GM12864 (cell line): Measurements from ENCODE around the gene SLC45A1.

Experiments used
- DNase-seq: peaks from one replicate; pipeline ENCODE4 v3.0.0-alpha.2; 2011; ENCODE audit warnings: low read depth
- H3K4me3 ChIP-seq: 2 replicates; pipeline ENCODE4 v1.5.1; 2011; ENCODE audit warnings: mild to moderate bottlenecking, low read depth, low read length, control low read depth
- TF ChIP-seq, protein P1 (sequence below): IDR thresholded peaks from 2 replicates; pipeline ENCODE4 v1.5.1; 2011; ENCODE audit warnings: low read depth, mild to moderate bottlenecking, moderate library complexity, low read length, control low read depth, inconsistent platforms; ENCODE audit errors: missing control alignments

The SLC45A1 gene

GRCh38 chr1:8340448-8340847 lies 22.5 kb downstream of the SLC45A1 start:
- no peak overlapping the region for H3K4me3 ChIP-seq
- TF ChIP-seq, protein P1, sequence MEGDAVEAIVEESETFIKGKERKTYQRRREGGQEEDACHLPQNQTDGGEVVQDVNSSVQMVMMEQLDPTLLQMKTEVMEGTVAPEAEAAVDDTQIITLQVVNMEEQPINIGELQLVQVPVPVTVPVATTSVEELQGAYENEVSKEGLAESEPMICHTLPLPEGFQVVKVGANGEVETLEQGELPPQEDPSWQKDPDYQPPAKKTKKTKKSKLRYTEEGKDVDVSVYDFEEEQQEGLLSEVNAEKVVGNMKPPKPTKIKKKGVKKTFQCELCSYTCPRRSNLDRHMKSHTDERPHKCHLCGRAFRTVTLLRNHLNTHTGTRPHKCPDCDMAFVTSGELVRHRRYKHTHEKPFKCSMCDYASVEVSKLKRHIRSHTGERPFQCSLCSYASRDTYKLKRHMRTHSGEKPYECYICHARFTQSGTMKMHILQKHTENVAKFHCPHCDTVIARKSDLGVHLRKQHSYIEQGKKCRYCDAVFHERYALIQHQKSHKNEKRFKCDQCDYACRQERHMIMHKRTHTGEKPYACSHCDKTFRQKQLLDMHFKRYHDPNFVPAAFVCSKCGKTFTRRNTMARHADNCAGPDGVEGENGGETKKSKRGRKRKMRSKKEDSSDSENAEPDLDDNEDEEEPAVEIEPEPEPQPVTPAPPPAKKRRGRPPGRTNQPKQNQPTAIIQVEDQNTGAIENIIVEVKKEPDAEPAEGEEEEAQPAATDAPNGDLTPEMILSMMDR, result no peak
- DNase-seq, result no peak

DNA sequence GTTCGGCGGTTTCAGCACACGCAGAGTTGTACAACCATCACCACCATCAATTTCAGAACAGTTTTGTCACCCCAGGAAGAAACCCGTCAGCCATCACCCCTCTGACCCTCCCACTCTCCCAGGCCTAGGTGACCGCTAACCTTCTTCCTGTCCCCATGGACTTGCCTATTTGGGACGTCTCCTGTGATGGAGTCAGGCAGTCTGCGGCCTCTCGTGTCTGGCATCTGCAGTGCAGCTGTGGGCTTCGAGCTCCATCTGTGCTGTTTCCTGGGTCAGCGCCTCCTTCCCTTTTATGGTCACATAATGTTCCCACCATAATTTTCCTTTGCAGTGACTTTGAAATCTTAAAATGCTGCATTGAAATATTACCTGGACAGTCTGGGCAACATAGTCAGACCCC lies 24.4 kb downstream of the SLC45A1 start:
- TF ChIP-seq, protein P1, result no peak
- no peak overlapping the region for H3K4me3 ChIP-seq
- no peak for DNase-seq

- no peak for DNase-seq
- no peak overlapping the region for H3K4me3 ChIP-seq
- TF ChIP-seq, protein P1, result no peak
These were observed 25.1 kb downstream of the SLC45A1 start for GRCh38 chr1:8343044-8343443.

GRCh38 chr1:8343464-8344001 lies 25.6 kb downstream of the SLC45A1 start:
- no peak overlapping the region for H3K4me3 ChIP-seq
- no peak for DNase-seq
- TF ChIP-seq, protein P1, result no peak

GRCh38 chr1:8344893-8345507 lies 27.1 kb downstream of the SLC45A1 start:
- H3K4me3 ChIP-seq, result no peak overlapping the region
- no peak for DNase-seq
- TF ChIP-seq, protein P1, result no peak

DNA sequence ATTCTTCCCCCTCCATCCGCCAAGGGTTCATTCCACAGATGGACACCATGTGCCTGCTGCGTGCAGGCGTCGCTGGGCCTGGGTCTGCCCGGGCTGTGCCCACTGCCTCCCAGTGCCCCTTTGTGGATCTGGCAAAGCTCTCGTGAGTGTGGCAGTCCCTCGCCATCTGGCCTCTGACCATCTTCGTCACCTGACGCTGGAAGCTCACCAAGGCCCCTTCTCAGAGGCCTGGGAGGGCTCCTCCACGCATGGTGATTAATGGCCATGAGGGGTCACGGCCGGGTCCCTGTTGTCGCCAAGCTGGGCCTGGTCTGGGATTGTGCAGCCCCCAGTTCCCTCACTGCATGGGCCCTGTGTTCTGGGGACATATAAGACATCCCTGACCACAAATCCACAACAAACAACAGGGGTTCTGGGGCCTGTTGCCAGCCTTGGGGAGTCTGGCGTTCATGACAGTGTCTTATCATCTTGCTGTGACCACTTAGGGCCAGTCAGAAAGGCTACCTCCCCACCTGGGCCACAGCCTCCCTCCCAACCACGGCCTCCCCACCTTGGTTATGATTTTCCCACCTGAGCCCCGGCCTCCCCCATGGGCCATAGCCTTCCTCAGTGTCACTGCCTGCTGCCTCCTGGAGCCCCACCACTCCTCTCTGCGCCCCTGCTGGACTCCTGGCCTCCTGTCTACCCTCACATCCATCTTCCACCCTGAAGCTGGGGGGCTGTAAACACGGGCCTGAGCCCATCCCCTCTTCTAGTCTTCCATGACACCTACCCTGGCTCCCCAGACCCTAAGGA lies 27.9 kb downstream of the SLC45A1 start:
- DNase-seq, result no peak
- H3K4me3 ChIP-seq, result no peak overlapping the region
- TF ChIP-seq, protein P1, result no peak
